GM18873 (cell line): Measurements from ENCODE around the gene PCSK7.

Experiments
- ATAC-seq: cut with Tn5 transposase; IDR thresholded peaks from one replicate; pipeline ENCODE4 v1.9.1; 2021; ENCODE audit warnings: mild to moderate bottlenecking, moderate library complexity, moderate number of reproducible peaks; ENCODE audit not compliant: unreplicated experiment, low FRiP score

The PCSK7 gene

DNA sequence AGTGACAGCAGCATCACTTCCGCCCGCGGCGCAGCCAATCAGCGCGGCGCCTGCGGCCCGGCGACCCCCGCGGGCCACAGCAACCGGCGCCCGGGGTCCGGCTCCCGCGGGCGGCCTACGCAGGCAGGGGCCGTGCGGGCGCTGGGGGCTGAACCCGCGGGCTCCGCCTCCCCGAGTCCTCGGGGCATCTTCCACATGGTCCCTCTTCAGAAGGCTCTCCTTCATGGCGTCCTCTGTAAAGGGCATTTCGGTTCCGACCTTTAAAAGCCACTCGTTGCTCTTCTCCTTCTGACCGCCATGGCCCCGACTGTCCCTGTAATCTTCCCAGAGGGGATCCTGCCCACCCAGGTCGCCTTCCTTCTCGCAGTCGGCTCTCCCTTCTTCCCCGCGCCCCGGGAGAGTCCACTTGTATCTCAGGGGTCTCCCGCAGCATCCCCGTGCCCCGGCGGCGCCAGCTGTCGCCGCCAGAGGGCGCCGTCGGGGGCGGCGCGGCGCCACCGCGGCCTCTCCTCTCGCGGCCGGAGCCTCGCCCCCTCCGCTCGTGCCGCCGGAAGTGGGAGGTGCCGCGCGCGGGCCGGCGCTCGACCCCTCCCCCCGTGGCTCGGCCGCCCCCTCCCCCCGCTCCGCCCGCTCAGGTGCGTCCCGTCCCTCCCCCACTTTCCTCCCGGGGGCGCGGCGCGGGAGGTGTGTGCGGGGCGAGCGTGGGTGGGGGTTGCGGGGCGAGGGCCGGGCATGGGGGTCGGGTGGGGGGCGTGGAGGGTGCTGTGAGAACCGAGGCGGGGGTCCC is 412 bp upstream of the PCSK7 start, which contains the start of gene RNF214:
Gene RNF214 (plus strand): TSS at position 580 of the 787 bp plus-strand sequence. CDS start 1,602 bp downstream, outside the sequence.
- peak; percentile 45 for ATAC-seq

DNA sequence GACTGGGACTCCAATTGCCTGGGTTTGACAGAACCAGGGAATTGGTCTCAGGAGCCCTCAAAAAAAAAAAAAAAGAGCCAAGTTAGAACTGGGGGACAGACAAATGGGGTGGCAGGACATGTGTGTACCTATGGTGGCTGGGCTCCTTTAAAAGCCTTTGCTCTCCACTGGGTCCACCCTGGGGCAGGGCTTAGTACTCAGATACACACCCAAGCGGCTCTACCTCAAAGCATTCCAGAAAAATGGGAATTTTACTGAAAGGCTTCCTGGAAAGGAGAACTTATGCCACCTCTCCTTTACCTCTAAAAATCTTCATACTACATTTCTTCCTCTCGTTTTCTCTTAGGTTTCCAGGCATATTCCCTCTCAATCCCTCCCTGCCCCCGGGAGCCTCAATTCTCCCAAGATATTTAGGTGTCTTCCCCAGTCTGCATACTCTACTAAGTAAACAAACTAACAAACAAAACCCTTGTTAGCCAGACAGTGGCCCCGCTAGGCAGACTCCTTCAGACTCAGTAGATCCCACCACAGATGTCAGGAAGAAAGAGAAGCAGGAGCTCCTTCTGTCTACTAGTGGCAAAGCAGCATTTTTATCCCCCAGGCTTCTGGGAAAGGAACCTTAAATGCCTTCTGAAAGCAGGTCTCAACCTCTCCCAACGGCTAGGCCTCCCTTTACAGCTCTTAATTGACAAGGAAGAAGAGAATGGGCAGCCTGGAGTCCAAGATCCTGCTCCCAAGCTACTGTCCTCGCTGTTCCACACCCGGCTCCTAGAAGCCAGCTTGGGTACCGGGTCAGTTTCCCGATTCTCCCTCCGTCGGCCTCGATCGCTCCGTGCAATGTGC is 653 bp downstream of the PCSK7 start:
- ATAC-seq = no peak

GRCh38 chr11:117230286-117230961 is 1.4 kb downstream of the PCSK7 start:
- no peak for ATAC-seq

DNA sequence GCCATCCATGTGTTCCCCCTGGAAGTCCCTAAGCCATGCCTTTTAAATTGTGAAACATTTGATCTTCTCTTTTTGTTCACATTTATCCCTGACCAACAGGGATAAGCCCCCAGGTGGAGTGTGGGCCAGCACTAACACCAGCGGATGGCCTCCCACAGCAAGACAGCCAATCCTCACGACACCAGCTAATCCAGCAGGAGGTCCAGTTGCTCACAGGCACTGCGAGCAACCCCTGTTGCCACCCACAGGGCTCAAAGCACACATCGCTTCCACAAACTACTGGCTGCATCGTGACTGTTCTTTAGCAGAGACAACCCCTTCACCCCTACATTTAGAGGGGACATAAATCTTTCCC is 2.0 kb downstream of the PCSK7 start:
- no peak for ATAC-seq

- no peak for ATAC-seq
Measured at GRCh38 chr11:117229411-117229810, 2.5 kb downstream of the PCSK7 start.

GRCh38 chr11:117228091-117228490 is 3.8 kb downstream of the PCSK7 start:
- ATAC-seq = no peak

GRCh38 chr11:117226388-117227385 is 5.2 kb downstream of the PCSK7 start:
- no peak for ATAC-seq

DNA sequence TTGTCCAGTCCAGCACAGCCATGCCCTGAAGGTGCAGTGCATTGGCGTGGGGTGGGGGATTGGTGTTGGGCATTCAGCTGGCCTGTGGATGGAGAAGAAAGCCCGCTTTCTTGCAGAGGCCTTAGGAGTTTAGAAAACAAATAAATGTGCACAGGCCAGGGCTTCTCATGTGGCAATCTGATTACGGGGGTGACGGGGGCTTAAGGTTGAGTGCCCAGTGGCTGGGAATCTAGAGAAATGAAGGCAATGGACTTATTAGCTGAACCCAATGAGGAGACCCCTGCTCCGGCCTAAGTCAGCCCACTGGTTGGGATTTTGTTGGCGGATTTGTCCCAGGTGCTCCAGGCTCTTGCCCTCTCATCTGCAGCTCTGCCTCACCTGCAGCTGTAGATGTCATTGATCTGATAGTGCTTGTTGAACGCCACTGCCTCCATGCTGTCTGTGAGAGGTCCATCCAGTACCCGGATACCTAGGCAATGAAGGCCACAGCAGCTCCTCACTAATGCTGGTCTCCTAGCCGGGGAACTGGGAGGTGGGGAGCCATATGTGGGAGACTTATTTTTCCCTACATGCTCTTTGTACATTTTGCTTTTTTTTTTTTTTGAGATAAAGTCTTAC is 6.2 kb downstream of the PCSK7 start:
- no peak for ATAC-seq

GRCh38 chr11:117223741-117224689 is 7.9 kb downstream of the PCSK7 start:
- no peak for ATAC-seq

DNA sequence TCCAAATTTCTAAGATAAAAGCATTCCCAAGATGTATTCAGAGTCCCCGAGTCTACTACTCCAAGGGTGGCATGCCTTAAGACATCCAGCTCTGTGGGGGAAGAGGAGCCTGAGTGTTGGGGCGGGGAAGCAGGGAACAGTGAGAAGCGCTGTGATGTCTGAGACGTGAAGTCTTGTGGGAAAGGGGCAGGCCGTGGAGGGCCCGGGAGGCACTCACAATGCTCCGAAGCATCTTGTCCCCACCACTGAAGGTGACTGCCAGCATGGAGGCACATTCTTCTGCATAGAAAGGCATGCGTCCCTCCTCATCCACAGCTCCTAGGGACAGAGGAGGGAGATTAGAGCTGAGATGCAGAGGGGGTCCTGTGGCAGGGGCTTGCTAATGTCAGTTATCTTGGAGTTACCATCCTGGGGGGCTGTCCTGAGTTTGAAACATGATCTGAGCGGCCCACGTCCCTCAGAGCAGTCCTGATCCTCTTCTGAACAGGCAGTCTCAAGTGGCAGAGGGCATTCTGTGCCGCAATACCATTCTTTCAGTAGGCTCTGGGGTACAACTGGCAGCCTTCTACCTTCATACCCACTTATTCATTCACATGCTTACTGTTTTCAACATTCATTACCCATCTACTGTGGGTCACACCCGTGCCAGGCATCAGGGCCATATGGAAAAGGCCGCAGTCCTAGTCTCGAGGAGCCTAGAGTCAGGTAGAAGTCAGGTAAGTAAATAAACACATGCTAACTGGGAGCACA is 8.7 kb downstream of the PCSK7 start:
- ATAC-seq = no peak

- ATAC-seq = no peak
Measured at GRCh38 chr11:117221775-117222517, 9.9 kb downstream of the PCSK7 start.

- no peak for ATAC-seq
Measured at GRCh38 chr11:117220999-117221774, 10.7 kb downstream of the PCSK7 start.

GRCh38 chr11:117220568-117220967 is 11.3 kb downstream of the PCSK7 start:
- no peak for ATAC-seq

- no peak for ATAC-seq
Measured at GRCh38 chr11:117219995-117220394, 11.9 kb downstream of the PCSK7 start.

DNA sequence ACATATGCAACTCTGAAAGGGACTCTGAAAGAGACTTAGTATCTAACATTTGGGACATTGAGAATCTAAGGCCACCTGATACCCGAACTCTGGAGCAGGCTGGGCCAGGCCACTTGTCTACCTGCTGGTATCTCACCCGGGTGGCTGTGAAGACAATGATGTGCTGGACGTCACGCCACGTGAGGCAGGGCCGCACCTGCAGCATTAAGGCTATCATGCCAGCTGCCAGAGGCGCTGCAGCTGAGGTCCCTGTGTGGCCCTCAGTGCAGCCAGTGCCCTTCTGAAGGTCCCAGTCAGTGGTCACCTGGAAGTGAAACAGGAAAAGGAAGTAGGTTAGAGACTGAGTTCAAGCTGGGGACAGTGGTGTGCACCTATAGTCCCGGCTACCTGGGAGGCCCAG is 12.4 kb downstream of the PCSK7 start:
- no peak for ATAC-seq

DNA sequence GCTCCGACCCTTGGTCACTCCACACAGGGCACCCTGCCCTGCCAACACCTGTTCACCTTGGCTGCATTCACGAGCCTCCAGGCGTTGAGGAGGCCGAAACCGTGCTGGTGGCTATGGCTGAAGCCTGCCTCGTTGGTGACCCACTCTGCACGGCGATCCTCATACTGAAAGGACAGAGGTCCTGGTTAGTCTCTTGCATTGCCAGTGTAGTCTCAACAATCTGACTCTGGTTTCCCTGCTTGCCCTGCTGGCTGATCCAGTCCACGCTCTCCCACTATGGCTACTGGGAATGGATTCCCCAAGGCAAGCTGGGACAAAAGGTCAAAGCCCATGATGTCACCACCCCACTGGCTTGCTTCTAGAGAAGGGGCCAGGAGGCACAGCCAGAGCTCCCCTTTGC is 12.9 kb downstream of the PCSK7 start:
- ATAC-seq = no peak
